SU-DHL-6 (cell line): ENCODE results near the gene GPR107.

Source experiments
- CTCF ChIP-seq: fragments of 200-600 bp; sonication (generic); IDR thresholded peaks from one replicate; pipeline ENCODE4 v1.5.1; 2017; ENCODE audit warnings: antibody characterized with exemption, mild to moderate bottlenecking, low read length, moderate library complexity; ENCODE audit not compliant: insufficient read depth, poor library complexity, severe bottlenecking
- EZH2phosphoT487 ChIP-seq: fragments of 200-600 bp; sonication (generic), shearing (Covaris generic); conservative IDR thresholded peaks from 2 replicates; pipeline ENCODE4 v1.6.1; 2018; ENCODE audit warnings: mild to moderate bottlenecking, antibody characterized with exemption, low read length, moderate library complexity, mixed read lengths

GRCh38 chr9:130172858-130173665 is 119.4 kb downstream of the GPR107 start:
- TF ChIP-seq CTCF (no peak), EZH2phosphoT487 (no peak)
